Measurements from ENCODE around the gene DNAJB8.
A peak's percentile ranks its signal among the peaks of the same experiment; 100 is the strongest.

DNAJB8 gene

DNA sequence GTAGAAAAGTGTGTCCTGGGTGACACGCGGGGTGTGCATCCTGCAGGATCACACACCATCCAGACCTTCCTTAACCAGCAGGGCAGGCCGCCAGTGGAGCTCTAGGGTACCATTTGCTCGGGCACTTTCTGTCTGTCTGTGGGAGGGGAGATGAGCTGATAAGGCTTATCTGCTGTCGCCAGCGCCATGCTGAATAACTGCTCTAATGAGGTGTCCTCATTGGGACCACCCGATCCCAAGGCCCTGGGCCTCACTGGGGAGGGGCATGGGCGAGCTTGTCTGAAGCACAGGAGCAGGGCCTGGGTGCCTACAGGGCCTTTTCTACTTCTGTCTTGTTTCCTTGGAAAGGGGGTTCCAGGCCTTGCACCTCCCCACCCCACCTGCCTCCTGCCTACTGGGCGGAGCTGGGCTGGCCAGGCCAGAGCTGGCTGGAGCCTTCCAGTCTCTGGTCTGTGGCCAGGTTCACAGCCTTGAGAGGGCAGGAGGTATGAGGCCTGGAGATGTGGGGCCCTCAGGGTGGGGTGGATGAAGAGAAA, 28.8 kb upstream of the DNAJB8 start:
- TF ChIP-seq, protein P1, sequence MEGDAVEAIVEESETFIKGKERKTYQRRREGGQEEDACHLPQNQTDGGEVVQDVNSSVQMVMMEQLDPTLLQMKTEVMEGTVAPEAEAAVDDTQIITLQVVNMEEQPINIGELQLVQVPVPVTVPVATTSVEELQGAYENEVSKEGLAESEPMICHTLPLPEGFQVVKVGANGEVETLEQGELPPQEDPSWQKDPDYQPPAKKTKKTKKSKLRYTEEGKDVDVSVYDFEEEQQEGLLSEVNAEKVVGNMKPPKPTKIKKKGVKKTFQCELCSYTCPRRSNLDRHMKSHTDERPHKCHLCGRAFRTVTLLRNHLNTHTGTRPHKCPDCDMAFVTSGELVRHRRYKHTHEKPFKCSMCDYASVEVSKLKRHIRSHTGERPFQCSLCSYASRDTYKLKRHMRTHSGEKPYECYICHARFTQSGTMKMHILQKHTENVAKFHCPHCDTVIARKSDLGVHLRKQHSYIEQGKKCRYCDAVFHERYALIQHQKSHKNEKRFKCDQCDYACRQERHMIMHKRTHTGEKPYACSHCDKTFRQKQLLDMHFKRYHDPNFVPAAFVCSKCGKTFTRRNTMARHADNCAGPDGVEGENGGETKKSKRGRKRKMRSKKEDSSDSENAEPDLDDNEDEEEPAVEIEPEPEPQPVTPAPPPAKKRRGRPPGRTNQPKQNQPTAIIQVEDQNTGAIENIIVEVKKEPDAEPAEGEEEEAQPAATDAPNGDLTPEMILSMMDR (IDR thresholded peaks at IDR 0.05; ENCODE audit: low read depth, low read length, missing control alignments), result no peak
- no peak for DNase-seq (ENCODE audit: extremely low read depth, low read depth)

DNA sequence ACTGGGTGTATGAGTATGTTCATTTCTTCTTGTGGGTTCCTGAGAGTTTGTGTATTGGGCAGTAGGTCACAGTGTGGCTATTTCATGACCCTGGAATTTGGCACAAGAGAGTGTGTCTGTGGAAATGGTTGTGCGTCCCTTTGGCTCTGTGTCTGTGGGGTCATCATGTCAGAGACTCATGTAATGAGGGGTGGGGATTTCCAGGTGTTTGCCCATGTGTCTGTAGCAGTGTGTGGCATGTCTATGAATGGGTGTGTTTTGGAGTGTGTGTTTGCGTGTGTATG, 27.6 kb upstream of the DNAJB8 start:
- DNase-seq (ENCODE audit: extremely low read depth, low read depth), result no peak
- no peak overlapping the region for H3K4me3 ChIP-seq (replicated peaks; ENCODE audit: low read depth, low read length)
- TF ChIP-seq, protein P1 (IDR thresholded peaks at IDR 0.05; ENCODE audit: low read depth, low read length, missing control alignments), result no peak

More for the DNA sequence above, 28.8 kb upstream of the DNAJB8 start:
- no peak overlapping the region for H3K4me3 ChIP-seq (replicated peaks; ENCODE audit: low read depth, low read length)

DNA sequence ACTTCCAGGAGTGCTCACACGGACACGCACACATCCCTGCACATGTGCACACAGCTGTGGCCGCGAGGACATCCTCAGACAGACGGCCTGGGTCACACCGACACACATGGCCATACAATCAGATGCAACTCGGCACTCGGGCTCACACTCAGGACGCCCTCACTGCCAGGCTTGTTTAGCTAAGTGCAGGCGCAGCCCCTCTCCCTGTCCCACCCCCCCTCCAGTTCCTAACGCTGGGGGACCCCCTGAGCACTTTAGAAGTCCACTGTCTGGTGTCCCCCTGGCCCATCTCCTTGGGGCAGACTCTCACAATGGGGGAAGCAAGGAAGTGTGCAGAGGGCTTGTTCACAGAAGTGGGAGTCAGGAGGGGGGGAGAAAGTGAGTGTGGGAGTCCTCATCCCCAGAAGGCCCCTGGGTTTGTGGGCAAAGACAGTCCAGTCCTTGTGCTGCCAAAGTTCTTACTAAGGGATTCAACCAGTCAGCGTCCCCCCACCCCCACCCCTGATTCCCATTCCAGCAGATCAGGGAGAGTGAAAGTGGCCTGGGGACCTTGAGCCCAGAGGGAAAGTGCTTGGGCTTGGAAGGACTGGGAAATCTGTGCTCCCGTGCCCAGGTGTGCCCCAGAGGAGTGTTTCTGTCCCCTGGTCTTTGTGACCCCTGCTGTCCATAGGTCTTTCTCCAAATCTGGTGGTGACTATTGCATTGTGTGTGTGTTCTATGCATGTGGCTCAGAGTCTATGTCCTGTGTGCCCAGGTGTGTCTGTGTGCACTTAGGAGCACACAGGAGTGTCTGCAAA, 27.1 kb upstream of the DNAJB8 start:
- H3K4me3 ChIP-seq (replicated peaks; ENCODE audit: low read depth, low read length), result no peak overlapping the region
- TF ChIP-seq, protein P1 (IDR thresholded peaks at IDR 0.05; ENCODE audit: low read depth, low read length, missing control alignments), result no peak
- DNase-seq (ENCODE audit: extremely low read depth, low read depth), result no peak

DNA sequence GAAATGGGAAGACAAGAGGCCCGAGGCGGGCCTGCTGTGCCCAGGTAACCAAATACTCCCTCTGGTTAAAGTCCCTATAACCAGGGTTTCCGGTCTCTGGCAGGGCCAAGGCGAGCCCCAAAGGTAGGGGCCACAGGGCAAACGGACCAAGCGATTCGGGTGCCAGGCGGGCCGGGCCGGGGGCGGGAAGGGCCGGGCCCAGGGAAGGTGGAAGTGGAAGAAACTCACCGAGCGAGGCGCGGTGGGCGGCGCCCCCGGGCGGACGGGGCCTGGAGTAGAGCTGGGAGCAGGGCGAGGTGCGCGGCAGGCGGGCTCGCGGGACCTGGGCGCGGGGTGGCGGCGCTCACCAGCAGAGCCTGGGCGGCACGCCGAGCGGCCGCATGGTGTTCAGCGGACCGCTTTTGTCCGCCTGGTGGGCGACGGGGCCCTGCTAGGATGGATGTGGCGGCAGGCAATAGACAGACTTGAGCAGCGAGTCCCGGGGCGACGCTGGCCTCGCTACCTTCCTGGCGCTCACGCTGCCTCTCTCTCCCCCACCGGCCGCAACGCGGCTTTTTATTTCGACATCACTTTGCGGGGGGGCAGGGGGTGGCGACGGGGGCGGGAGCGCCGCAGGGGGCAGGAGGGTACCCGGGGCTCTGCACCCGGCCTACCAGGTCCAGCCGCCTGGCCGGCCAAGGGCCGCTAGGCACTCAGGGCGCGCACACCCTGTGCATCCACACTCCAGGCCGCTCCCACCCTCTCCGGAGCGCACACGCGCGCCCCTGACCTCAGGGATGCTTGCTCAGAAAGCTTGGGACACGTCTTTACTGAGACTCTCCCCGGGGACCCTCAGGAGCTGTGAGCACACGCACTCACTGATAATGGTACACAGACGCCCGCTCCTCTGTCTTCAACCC, 26.2 kb upstream of the DNAJB8 start, which contains the start of gene GATA2:
Gene GATA2 (minus strand): TSS at position 531 of the 899 bp plus-strand sequence. CDS start 6,170 bp downstream, outside the sequence.
- peak within 1 kb of the TSS; percentile 94 for H3K4me3 ChIP-seq (replicated peaks; ENCODE audit: low read depth, low read length)
- TF ChIP-seq, protein P1 (IDR thresholded peaks at IDR 0.05; ENCODE audit: low read depth, low read length, missing control alignments), result no peak
- no peak for DNase-seq (ENCODE audit: extremely low read depth, low read depth)

DNA sequence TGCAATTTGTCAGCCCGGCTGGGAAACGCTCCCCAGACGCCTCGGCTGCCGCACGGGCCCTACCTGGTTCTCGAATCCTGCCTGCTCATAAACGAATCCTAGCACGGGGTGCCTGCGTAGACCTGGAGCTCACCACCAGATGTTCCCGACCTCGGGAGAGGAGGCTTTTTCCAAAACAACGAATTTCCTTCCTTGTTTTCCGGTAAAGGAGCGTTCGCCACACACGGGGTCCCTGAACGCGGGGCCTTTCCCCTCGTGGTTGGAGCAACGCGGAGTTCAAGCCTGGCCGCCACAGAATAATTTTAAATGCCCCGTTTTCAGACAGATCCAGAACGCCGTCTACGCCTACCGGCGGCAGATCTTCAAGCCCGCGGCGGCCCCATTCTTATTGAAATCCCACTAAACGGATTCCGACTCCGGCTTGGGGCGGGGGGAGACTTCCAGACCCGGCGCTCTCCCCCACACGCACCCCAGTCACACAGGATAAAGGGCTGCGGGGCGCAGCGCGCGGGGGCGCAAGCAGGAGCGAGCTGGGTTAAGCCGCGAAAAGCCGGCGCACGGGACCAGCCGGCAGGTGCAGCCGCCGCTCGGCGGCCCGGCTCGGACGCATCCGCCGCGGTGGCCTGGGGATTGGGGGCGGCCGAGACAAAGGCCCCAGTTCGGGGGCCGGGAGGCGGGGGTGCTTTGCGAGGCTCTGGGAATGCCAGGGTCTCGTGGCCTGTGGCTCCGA, 25.4 kb upstream of the DNAJB8 start:
- peak overlapping the region; percentile 94 for H3K4me3 ChIP-seq (replicated peaks; ENCODE audit: low read depth, low read length)
- TF ChIP-seq, protein P1 (IDR thresholded peaks at IDR 0.05; ENCODE audit: low read depth, low read length, missing control alignments), result no peak
- DNase-seq (ENCODE audit: extremely low read depth, low read depth), result no peak

DNA sequence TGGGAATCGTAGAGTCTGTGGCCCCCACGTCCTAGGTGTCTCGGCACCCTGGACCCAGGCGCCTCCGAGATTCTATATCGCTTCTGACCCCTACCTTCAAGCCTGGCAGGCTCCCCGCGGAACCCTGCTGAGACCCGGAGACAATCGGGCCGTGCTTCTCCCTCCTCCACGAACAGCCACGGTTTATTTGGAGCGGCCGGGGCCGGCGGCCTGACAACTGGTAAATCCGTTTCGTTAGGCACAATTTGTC, 24.9 kb upstream of the DNAJB8 start:
- DNase-seq (ENCODE audit: extremely low read depth, low read depth), result no peak
- TF ChIP-seq, protein P1 (IDR thresholded peaks at IDR 0.05; ENCODE audit: low read depth, low read length, missing control alignments), result no peak
- peak overlapping the region; percentile 94 for H3K4me3 ChIP-seq (replicated peaks; ENCODE audit: low read depth, low read length)

Data from HFF-Myc (cell line).